GM19468 (cell line): ENCODE results near the gene JOSD1.

Source experiments
- ATAC-seq: cut with Tn5 transposase; IDR thresholded peaks from one replicate; pipeline ENCODE4 v1.9.1; 2021; ENCODE audit warnings: mild to moderate bottlenecking, moderate library complexity, moderate number of reproducible peaks; ENCODE audit not compliant: unreplicated experiment; ENCODE audit errors: extremely low read depth

The JOSD1 gene

DNA sequence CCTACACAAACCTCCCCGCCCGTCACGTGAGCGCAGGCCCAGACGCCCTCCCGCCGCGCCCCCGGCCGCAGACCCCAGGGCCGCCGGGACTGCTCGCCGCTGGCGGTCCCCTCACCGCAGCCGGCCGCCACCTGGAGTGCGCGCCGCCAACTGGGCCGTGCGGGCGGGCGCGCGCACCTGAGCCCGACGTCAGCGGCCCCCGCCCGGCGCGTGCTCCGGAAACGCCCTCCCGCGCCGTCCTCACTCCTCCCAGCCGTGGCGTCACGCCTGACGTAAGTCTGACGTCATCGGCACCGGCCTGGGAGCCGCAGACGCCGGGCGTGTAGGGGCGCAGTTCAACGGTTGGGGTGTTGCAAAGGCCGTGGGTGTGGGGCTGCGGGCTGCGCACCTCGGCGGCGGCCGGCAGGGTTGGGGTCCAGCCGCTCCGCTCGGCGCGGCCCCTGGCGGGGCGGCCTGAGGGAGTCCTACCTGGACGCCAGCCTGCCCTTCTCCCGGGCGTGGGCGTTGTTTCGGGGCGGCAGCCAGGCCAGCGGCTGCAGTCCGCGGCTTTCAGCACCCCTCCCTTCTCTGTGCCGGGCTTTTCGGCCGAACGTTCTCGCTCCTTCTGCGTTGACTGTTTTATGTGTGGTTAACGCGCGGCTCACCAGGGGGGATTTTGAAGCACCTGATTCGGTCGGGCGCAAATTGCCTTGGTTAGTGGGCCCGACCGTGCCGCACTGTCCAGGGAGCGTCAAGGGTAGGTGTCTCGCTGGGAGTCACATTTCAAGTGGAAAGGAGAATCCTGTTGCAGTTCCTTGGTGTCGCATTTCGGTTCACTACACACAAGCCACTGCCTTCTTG is at the start of gene JOSD1:
Gene JOSD1 (minus strand): TSS at position 155 of the 840 bp plus-strand sequence. CDS start 956 bp downstream, outside the sequence.
- ATAC-seq, result peak; percentile 28

DNA sequence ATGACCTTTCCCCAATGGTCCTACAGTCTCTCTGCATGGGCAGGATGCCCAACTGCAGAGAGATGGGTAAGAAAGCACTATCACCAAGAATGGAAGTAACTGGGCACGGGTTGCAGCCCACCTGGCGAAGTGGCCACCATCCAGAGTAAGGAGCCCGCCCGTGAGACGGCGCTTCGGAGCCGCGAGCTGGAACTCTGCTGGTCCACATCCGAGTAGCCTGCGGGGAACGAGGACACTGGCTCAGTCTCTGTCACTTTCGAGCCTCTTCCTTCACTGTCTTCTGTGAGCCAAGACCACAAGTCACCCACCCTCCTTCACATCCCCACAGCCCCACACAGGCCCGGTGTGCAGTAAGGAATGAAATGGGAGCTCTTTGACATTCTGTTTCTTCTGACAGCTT is 49.4 kb upstream of the JOSD1 start:
- no peak for ATAC-seq

DNA sequence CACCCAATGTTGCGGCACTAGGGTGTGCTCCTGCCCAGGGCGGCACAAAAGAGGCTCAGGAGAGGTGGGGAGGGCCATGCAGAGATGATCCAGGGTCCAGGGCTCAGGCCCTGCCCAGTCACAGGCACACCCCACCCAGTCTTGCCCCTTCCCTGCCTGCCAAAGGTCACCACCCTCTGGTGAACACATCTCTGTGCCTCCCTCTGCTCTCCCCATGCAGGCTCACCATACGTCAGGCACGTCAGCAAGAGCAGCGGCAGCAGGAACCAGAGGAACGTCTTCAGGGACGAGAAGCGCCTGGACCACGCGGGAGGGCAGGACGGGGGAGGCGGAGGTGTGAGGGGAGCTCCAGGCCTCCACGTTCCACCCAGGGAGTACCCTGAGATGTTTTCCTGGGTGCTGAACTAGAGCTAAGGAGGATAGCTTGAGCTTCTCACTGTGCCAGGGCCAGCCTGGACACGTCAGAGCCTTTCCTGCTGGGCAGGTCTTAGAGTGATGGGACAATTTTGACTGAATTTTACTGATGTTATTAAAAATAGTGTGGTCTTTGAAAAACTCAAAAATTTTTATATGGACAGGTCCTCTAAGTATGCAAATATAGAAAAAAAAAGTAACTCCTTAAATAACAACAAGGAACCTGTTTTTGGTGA is 47.9 kb upstream of the JOSD1 start:
- no peak for ATAC-seq

DNA sequence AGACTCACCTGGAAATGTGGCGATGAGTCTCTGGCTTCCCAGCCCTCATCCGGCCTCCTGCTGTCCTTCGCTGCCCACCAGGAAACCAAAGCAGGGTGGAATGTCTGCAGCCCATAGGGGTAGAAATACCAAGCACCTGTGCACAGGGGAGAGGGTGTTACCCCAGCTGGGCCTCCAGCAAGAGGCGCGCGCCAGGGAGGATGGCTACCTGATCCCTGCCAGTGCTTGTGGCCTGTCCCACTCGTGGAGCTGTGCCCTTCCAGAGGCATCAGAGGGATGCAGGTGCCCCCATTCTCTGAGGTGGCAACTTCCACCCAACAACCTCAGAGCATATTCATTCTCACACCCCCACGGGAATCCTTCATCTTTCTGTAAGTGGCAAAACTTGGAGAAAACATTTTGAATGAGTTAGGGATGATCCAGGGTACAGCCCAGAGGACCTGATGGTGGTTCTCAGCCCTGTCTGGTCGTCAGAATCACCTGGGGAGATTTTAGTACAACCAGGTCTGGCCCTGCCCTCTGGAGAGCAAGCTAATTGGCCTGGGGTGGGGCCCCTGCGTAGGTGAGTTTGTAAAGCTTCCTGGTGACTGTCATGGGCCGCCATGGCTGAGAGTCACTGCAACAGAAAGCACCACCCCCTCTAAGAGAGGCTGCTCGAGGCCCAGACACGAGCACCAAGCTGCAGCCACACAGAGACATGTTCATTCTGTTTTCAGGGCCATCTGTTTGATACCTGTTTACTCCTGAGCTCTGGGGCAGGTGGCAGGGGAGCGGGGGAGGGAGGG is 45.1 kb upstream of the JOSD1 start:
- ATAC-seq, result no peak

DNA sequence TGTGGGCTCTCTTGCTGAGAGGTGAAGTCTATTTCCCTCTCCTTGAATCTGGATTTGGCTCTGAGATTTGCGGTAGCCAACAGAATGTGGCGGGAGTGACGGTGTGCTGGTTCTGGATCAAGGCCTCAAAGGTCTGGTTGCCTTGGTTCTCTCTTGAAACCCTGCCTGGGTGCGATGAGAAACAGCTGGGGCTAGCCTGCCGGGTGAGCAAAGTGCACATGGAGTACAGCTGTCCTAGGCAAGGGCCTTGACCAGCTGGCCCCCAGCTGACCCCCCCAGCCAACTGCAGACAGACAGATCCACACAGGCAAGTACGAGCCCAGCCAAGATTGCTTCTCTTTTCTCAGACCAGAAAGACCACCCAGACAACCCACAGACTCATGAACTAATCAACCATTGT is 44.2 kb upstream of the JOSD1 start:
- ATAC-seq, result no peak

DNA sequence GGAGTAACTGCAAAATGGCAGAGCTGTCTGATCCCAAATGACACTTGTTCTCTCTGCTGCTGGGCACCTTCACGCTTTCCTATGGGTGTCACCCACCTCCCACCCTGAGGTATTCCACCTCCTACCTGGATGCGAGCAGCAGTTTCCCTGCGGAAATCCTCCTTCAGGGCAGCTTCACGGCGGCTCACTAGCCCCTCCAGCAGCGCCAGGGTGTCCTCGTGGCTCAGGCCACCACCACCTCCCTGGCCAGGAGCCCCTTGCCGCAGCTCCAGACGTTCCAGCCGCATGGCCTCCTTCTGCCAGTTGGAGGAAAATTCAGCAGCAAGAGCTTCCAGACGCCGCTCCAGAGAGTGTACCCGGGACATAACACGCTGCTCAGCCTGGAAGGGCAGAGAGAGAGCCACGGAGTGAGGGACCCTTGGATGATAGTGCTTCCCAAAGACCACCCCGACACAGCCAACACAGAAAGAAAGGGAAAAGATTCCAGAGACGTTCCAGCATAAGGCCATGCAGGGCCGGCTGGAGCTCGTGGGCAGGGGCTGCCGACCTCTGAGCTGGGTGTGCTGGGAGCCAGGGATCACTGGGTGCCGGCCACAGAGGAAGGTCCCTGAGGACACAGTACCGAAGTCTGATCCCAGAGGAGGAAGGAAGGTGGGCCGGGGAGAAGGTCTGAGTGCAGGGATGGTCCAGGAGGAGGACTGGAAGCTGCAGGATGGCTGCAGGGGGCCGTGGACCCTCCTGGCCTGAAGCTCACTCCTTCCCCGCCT is 41.6 kb upstream of the JOSD1 start:
- ATAC-seq, result no peak

DNA sequence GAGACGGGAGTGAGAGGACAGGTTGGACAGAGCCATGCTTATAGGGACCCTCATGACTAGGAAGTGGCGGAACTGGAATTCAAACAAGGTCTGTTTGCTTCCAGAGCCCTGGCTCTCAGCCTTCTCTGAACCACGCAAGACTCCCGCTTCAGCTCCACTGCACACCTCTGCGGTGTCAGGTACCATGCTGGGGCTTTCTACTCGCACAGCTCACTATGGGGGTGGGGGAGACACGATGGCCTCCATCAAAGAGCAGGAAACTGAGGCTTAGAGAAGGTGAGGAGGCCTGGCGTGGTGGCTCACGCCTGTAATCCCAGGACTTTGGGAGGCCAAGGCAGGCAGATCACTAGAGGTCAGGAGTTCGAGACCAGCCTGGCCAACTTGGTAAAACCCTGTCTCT is 40.8 kb upstream of the JOSD1 start:
- ATAC-seq, result no peak

DNA sequence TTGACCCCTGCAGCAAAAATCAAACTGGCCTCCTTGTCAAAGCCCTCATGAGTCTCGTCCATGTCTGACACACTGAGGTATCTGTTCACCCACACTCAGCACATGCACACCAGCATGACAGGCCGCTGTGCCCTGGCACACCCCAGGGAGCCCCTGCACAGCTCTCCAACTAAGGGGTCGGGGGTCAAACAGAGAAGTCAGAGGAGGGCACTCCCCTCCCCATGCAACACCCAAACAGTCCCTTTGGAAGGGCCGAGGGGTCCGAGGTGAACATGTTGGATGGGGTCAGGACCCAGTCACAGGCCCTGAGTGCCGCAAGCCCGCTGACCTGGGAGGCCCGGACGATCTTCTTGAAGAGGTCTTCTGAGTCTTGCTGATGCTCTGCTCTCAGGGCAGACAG is 40.4 kb upstream of the JOSD1 start:
- no peak for ATAC-seq

DNA sequence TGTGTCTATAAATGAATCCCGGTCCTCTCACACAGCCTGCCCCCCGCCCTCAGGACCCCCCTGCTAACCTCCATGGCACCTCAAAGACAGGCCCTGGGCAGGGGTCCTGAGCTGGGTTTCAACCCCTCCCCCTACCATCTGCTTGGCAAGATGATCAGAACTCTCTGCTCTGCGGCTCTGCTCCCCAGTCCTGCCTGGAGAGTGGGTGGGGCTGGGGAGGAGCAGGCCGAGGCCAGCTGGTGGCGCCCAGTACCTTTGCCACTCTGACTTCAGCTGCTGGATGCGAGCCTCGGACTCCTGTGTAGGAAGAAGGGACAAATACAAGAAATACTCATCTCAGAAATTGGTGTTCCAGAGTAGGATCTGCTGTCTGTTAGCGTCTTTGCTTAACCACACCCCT is 40.0 kb upstream of the JOSD1 start:
- no peak for ATAC-seq

DNA sequence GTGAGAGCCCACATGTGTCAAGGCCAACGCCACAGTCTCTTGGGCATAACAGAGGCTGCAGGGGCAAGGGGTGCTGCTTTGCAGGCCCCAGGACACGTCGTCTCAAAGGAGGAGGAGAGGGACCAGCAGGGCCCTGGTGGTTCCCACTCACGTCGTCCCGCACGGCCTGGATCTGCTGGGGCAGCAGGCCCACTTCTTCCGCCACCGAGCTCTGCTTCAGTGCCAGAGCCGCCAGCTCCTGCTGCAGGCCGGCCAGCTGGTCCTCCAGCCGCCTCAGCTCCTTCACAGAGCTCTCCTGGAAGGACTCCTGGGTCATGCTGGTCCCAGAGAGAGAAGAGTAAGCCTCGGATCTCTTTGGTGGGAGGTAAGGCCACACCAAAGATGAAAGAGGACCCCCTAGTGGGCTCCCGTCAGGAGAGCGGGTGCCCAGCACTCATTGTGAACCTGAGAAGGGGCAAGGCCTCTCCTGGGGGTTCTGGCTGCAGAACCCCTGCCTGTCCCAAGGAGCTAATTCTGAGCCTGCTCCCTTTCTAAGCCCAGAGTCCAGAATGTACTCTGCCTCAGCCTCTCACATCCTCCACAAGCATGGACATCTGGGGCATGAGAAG is 39.5 kb upstream of the JOSD1 start:
- ATAC-seq, result no peak

DNA sequence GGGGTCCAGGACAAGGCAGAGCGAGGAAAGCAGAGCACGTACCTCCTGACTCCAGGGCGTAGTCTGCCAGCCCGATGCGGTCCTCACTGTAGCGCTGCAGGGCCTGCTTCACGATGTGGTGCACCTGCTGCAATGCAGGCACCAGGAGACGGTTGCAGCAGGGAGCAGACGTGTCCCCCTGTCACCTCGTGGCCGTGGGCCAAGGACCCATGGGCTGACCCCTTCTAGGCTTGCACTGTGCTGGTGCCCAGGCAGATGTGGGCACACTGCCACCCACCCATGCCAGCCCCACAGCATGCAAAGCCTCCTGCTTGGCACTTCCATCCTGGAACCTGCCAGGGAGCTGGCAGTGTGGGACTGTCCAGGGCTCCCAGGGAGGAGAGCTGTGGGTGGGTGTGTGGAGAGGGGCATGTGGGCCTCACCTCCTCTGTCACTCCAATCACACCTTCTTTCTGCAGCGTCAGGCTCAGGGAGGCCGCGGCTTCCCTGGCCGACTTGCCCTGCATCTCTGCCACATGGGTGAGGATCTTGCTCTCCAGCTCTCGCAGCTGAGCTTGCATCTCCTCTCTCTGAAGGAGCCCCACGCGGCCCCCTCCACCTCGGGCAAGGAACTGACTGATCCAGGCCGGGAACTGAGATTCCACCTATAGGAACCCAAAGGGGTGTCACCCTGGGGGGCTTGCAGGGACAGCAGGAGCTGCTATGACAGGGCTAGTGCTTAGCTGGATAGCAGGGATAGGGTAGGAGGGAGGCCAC is 38.7 kb upstream of the JOSD1 start:
- no peak for ATAC-seq

DNA sequence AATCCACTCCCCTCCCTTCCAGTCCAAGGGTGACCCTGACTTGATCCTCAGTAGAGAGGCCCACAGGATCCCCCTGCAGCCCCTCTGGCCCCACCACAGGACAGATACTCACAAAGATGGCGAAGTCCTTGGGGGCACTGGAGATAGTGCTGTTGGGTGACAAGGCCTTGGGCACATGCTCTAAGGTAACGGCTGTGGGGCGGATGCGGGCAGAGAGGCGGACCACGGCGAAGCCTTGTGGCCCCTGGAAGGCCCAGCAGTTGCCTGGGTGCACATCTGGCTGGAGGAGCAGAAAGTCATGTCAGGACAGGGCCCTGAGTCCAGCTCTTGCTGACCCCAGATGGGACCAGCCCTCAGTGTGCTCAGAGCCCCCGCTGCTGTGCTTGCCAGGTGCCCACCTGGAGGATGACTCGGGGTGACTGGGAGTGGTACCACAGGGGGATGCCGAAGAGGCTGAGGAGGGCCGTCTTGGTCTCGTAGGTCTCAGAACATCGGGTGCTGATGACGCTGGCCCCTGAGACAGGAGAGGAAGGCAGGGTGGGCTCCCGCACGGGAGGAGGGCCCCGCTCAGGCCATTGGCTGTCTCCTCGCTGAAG is 37.8 kb upstream of the JOSD1 start:
- ATAC-seq, result no peak

DNA sequence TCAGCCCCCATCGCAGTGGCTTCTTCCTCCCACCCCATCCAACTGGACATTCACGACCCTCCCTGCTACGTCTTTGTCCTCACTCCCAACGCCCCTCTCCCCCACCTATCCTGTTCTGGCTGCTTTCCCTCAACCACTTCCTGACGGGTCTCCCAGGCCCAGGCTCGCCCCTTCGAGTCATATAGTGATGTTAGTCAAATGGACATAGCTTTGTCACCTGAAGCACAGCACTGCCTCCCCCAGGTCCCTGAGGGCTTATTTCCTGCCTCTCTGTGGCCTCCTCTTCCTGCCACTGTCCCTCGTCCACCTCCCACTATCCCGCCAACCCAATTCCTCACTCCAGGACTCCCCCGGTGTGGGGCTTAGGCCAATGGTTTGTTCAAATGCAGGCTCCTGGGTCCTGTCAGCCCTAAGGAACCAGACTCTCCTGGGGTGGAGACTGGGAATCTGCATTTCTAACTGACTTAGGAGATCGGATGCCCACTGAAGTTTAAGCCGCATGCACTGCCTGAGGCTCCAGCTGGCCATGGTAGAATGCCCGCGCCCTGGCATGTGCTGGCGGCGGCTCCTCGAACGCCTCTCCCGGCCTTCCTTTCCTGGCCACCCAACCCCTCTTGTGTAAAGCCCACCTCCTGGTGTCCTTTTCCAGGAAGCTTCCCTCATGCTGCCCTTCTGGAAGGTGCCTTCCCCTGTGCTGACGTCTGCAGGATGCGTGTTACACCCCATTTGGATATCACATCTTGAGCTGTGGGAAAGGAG is 36.7 kb upstream of the JOSD1 start:
- ATAC-seq, result no peak

DNA sequence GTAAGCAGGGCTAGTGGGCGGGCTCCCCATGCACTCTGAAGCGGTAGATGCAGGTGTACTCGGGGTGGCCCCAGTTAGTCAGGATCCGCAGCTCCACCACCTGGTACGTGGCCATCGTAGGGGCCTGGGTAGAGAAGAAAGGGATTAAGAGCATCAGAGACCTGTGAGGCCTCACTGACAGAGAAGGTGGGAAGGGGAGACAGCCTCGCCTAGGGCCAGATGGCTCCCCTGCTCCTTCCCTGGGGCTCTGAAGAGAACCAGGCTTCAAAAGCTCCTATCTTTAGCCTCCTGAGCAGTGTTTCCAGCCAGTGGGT is 35.5 kb upstream of the JOSD1 start:
- no peak for ATAC-seq

DNA sequence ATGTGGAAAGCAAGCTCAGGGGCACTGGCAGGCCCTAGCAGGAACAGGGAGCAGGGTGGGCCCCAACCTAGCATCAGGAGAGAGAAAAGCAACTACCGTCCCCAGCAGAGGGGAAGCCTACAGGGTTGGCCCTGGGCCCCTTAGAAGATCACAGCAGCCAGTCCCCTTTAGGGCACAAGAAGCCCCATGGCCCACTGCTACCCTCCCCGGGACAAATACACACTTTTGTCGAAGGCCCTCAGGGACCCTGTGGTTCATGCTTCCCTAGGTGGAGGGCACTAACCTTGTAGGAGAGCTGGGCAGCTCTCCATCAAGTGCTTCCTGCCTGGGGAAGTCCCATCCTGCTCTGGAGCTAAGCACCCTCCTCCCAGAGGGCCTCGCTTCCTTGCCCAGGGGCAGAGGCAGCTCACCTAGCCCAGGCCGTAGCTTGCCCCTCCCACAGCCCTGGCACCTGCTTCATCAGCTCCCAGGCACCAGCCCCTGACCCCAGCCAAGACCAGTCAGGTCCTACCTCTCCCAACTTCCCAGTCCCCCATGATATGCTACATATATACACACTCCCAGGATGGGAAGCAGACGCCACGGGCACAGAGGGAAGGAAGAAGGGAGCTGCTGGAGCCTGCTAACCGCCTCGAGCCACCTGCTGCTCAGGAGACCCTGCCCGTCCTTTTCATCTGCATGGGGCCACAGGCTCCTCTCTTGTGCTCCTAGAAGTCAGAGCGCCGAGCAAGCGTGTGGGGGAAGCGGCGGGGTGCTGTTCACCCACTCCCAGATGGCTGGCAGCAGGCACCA is 34.9 kb upstream of the JOSD1 start:
- no peak for ATAC-seq

DNA sequence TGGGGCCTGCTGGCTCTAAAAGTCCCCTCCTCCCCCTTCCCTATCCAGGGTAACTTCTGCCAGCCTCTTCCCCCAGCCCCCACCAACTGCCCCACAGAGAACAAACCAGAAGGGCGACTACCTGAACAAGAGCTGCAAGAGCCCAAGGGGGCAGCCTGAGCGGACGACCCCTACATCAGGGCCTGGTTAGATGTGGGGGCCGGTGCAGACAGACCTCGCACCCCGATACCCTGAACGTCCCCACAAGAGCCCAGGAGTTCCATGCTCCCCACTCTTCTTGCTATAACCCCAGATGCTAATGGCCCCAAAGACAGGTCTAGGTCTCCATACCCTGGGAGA is 34.4 kb upstream of the JOSD1 start:
- no peak for ATAC-seq

DNA sequence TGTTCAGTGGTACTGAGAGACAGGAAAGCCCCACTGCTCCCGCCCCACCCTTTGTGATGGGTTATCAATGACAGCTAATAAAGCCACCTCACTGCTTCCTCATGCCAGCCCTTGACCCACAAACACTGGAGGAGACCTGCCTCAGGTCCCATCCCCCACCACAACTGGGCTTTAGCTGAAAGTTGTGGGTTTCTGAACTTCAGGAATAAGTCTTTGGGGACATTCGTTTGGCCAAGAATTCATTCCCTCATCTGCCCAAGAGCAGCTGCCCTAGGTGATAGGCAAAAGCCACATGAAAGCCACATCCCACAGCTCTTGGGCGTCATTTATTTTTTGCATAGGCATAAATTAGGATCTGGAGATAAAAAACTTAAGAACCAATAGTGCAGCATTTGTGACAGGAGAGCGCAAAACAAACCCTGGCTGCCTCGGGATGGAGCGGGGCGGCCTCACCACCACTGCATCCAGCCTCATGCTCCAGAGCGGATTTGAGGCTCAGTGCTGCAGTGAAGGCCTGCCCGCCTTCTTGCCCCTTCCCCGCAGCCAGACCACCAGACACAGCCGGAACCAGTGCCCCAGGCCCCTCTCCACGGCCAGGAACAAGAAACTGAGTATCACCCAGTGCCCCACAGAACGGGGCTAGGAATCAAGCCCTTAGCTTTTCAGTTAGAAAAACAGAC is 33.8 kb upstream of the JOSD1 start:
- no peak for ATAC-seq
